Nephron (organoid): ENCODE results near the gene ZFYVE28.

ENCODE experiments used
- H3K27ac Mint-ChIP-seq, 3 experiments: 2 replicates each; pipeline ENCODE4 v1.8.0; 2020; ENCODE audit warnings: mixed read lengths in 3 of 3, mild to moderate bottlenecking in 2 of 3, moderate library complexity in 1 of 3
- H3K27me3 Mint-ChIP-seq: 2 replicates; pipeline ENCODE4 v1.8.0; 2021; ENCODE audit warnings: low read depth, mild to moderate bottlenecking, moderate library complexity, mixed read lengths
- H3K36me3 Mint-ChIP-seq: 2 replicates; pipeline ENCODE4 v1.8.0; 2020; ENCODE audit warnings: low read depth, mixed read lengths
- H3K4me1 Mint-ChIP-seq: 2 replicates; pipeline ENCODE4 v1.8.0; 2020; ENCODE audit warnings: mixed read lengths
- H3K4me3 Mint-ChIP-seq, 3 experiments: 2 replicates each; pipeline ENCODE4 v1.8.0; 2020; ENCODE audit warnings: mild to moderate bottlenecking in 3 of 3, mixed read lengths in 3 of 3, moderate library complexity in 2 of 3
- H3K9me3 Mint-ChIP-seq: 2 replicates; pipeline ENCODE4 v1.8.0; 2020; ENCODE audit warnings: mixed read lengths
- TF ChIP-seq, protein P1 (sequence below), 3 experiments: fragments of 200-600 bp; sonication (generic); IDR thresholded peaks; one replicate each; pipeline ENCODE4 v1.5.0; 2021; ENCODE audit warnings: antibody characterized with exemption in 3 of 3; ENCODE audit not compliant: unreplicated experiment in 3 of 3

ZFYVE28 gene

GRCh38 chr4:2371765-2372487, 46.5 kb downstream of the ZFYVE28 start:
- Mint-ChIP-seq H3K27me3 (peaks cover 11% of the 10 kb centered on the region), H3K27ac (no peak overlapping the region), H3K4me1 (peaks cover 3% of the 10 kb centered on the region), H3K9me3 (peaks cover 10% of the 10 kb centered on the region), H3K4me3 (no peak overlapping the region), H3K36me3 (no peaks in the 10 kb centered on the region)
- TF ChIP-seq, protein P1, sequence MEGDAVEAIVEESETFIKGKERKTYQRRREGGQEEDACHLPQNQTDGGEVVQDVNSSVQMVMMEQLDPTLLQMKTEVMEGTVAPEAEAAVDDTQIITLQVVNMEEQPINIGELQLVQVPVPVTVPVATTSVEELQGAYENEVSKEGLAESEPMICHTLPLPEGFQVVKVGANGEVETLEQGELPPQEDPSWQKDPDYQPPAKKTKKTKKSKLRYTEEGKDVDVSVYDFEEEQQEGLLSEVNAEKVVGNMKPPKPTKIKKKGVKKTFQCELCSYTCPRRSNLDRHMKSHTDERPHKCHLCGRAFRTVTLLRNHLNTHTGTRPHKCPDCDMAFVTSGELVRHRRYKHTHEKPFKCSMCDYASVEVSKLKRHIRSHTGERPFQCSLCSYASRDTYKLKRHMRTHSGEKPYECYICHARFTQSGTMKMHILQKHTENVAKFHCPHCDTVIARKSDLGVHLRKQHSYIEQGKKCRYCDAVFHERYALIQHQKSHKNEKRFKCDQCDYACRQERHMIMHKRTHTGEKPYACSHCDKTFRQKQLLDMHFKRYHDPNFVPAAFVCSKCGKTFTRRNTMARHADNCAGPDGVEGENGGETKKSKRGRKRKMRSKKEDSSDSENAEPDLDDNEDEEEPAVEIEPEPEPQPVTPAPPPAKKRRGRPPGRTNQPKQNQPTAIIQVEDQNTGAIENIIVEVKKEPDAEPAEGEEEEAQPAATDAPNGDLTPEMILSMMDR (IDR thresholded peaks at IDR 0.05; ENCODE audit: unreplicated experiment in 3 of 3): no peak

GRCh38 chr4:2370597-2371320, 47.7 kb downstream of the ZFYVE28 start:
- Mint-ChIP-seq H3K27me3 (peaks cover 11% of the 10 kb centered on the region), H3K4me3 (no peak overlapping the region)

GRCh38 chr4:2368746-2369437, 49.6 kb downstream of the ZFYVE28 start:
- Mint-ChIP-seq H3K4me1 (peaks cover 14% of the 10 kb centered on the region), H3K27me3 (peaks cover 3% of the 10 kb centered on the region), H3K27ac (no peak overlapping the region), H3K4me3 (no peak overlapping the region), H3K9me3 (peaks cover 5% of the 10 kb centered on the region), H3K36me3 (no peaks in the 10 kb centered on the region)
- TF ChIP-seq, protein P1 (IDR thresholded peaks at IDR 0.05; ENCODE audit: unreplicated experiment in 3 of 3): no peak

More at GRCh38 chr4:2370597-2371320, 47.7 kb downstream of the ZFYVE28 start:
- H3K9me3 Mint-ChIP-seq: peaks cover 10% of the 10 kb centered on the region
- H3K4me1 Mint-ChIP-seq: peaks cover 14% of the 10 kb centered on the region
- H3K27ac Mint-ChIP-seq: no peak overlapping the region
- no peaks in the 10 kb centered on the region for H3K36me3 Mint-ChIP-seq
- TF ChIP-seq, protein P1 (IDR thresholded peaks at IDR 0.05; ENCODE audit: unreplicated experiment in 3 of 3): no peak

GRCh38 chr4:2367626-2368025, 50.8 kb downstream of the ZFYVE28 start:
- Mint-ChIP-seq H3K4me3 (no peak overlapping the region), H3K27ac (no peak overlapping the region), H3K27me3 (peaks cover 3% of the 10 kb centered on the region), H3K36me3 (no peaks in the 10 kb centered on the region), H3K9me3 (peaks cover 3% of the 10 kb centered on the region), H3K4me1 (peaks cover 19% of the 10 kb centered on the region)
- TF ChIP-seq, protein P1 (IDR thresholded peaks at IDR 0.05; ENCODE audit: unreplicated experiment in 3 of 3): no peak

- H3K27ac Mint-ChIP-seq: peak overlapping the region in 2 of 3 experiments; percentile 56 to 72
- H3K4me1 Mint-ChIP-seq: peaks cover 26% of the 10 kb centered on the region
- peaks cover 3% of the 10 kb centered on the region for H3K27me3 Mint-ChIP-seq
- peaks cover 3% of the 10 kb centered on the region for H3K9me3 Mint-ChIP-seq
- no peak overlapping the region for H3K4me3 Mint-ChIP-seq
- TF ChIP-seq, protein P1 (IDR thresholded peaks at IDR 0.05; ENCODE audit: unreplicated experiment in 3 of 3): no peak
- no peaks in the 10 kb centered on the region for H3K36me3 Mint-ChIP-seq
These were observed 51.9 kb downstream of the ZFYVE28 start for GRCh38 chr4:2366252-2367192.
